ENCODE results near the gene SH3GLB2.

DNA sequence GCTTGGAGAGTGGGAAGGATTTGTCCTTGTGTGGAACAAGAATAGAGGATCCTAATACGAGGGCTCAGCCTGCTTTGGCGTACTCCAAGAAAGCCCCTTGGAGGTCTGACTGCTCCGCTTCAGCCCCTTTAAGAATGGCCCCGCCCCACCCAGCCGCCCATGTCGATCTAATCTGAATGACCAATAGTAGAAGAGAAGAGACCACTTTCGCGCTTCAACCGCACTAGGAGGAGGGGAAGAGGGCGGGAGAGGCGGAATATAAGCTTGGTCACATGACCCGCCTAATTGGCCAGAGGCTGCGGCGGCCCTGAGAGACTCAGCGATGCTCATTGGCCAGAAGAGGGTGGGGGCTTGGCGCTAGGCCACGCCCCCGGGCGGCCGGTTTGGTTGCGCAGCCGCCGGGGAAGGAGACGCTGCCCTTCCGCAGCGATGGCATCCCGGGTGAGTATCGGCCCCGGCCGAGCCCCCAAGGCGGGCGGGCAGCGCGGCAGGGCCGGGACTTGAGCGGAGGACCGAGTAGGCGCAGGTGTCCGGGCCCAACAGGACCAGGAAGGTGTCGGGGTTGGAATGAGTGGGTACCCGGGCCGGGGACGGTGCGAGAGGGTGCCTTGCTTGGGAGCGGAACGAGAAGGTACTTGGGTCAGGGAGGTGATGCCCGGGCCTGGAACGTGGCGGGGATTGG is 8.3 kb upstream of the SH3GLB2 start, which contains the start of gene MIGA2:
- no peak for TF ChIP-seq EZH2 (IDR thresholded peaks at IDR 0.05; ENCODE audit: borderline replicate concordance)
- TF ChIP-seq, protein P1, sequence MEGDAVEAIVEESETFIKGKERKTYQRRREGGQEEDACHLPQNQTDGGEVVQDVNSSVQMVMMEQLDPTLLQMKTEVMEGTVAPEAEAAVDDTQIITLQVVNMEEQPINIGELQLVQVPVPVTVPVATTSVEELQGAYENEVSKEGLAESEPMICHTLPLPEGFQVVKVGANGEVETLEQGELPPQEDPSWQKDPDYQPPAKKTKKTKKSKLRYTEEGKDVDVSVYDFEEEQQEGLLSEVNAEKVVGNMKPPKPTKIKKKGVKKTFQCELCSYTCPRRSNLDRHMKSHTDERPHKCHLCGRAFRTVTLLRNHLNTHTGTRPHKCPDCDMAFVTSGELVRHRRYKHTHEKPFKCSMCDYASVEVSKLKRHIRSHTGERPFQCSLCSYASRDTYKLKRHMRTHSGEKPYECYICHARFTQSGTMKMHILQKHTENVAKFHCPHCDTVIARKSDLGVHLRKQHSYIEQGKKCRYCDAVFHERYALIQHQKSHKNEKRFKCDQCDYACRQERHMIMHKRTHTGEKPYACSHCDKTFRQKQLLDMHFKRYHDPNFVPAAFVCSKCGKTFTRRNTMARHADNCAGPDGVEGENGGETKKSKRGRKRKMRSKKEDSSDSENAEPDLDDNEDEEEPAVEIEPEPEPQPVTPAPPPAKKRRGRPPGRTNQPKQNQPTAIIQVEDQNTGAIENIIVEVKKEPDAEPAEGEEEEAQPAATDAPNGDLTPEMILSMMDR (IDR thresholded peaks at IDR 0.05; ENCODE audit: poor library complexity): no peak
